ENCODE measurements around the gene ADAMTS2. TPM values are rescaled to one million over a fixed set of nuclear protein-coding genes. Genes with fewer than 3 reads are reported as not detected.

The ADAMTS2 gene
- total and polyA plus RNA-seq, 2 of the 4 experiments (the other 2 are of a cell fraction): 19.0 to 58.8 TPM

DNA sequence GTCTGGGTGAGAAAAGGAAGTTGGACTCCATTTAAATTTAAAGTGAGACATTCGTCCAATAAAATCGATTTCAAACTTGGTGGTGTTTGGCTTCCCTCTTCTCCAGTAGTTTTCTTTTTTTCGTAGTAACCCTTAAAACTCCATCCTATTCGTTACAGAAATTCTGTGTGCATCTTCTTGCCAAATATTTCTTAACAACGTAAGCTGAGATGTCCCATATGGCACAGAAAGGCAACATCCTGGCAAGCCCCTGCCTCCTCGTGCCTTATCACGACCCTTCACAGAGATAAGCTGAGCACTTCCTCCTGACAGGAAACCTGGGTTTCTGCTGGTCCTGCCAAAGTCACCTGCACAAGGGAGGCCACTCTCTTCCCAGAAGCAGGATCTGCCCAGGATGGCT is 11.8 kb upstream of the ADAMTS2 start:
- Histone ChIP-seq H2AK5ac (ENCODE audit: low read depth, low read length) (no peak overlapping the region), H2AFZ (replicated peaks; ENCODE audit: low read length, poor library complexity) (no peak overlapping the region), H4K8ac (ENCODE audit: low read depth in 2 of 2, low read length in 2 of 2) (no peak overlapping the region), H3K18ac (ENCODE audit: low read depth, low read length) (no peak overlapping the region), H4K20me1 (ENCODE audit: insufficient read depth, low read length) (no peaks in the 10 kb centered on the region), H3K4me3 (ENCODE audit: insufficient read depth, low read depth, low read length) (no peak overlapping the region), H3K4me1 (ENCODE audit: control insufficient read depth, insufficient read depth, low read length) (peaks cover 10% of the 10 kb centered on the region; the same call in 1 of the 2 replicates), H3K56ac (ENCODE audit: extremely low read depth, insufficient read depth, low read length) (no peak overlapping the region), H3K27ac (ENCODE audit: insufficient read depth, low read length) (no peak overlapping the region; the same call in 1 of the 2 replicates), H3K4ac (ENCODE audit: low read depth, low read length) (no peak overlapping the region), H3K9me3 (ENCODE audit: control insufficient read depth, insufficient read depth, low read length) (no peaks in the 10 kb centered on the region), H3K14ac (replicated peaks; ENCODE audit: low read depth, low read length) (no peak overlapping the region), H4K91ac (ENCODE audit: insufficient read depth, low read depth, low read length) (no peak overlapping the region), H2BK20ac (ENCODE audit: low read depth, low read length) (no peak overlapping the region), H2BK15ac (ENCODE audit: low read depth, low read length) (no peak overlapping the region), H3K27me3 (ENCODE audit: control insufficient read depth, insufficient read depth, low read length) (no peaks in the 10 kb centered on the region; the same call in 1 of the 2 replicates), H3K9me1 (ENCODE audit: insufficient read depth, low read length) (no peaks in the 10 kb centered on the region), H3K23ac (ENCODE audit: low read depth, low read length) (no peak overlapping the region), H2BK5ac (ENCODE audit: low read depth, low read length, poor library complexity, severe bottlenecking) (no peak overlapping the region), H3K79me1 (ENCODE audit: low read depth in 1 of 2, low read length in 2 of 2) (no peaks in the 10 kb centered on the region), H3K36me3 (ENCODE audit: control insufficient read depth, insufficient read depth, low read length) (no peaks in the 10 kb centered on the region), H4K5ac (ENCODE audit: low read depth, low read length) (no peak overlapping the region), H2BK120ac (ENCODE audit: low read depth, low read length) (no peak overlapping the region), H3K9ac (ENCODE audit: low read depth, low read length) (no peak overlapping the region), H3K4me2 (ENCODE audit: low read depth, low read length) (peak overlapping the region; percentile 22; the same call in 1 of the 2 replicates), H2AK9ac (replicated peaks; ENCODE audit: low read depth, low read length, poor library complexity) (no peak overlapping the region)
- WGBS, 2 experiments (ENCODE audit: extremely low coverage in 2 of 2, insufficient read length in 1 of 2): 7% methylated on average over 5 of the region's 7 CpGs; no CpG with 5 or more reads in 1 of the 2 experiments
- DNase-seq (no peak), ATAC-seq (ENCODE audit: low read depth) (peak; percentile 15; the same call in 1 of the 2 replicates)
- intact Hi-C loops (cut with micrococcal nuclease): no loop called here
- dilution Hi-C loops (cut with HindIII; ENCODE audit: low sequenced_read_pairs, unreplicated experiment): no loop called here
- ChIA-PET CTCF (no interaction called here), POLR2A (ENCODE audit: unreplicated experiment) (no interaction called here)
- BruUV-seq (replicated peaks): no TSS peak
- no peak for TF ChIP-seq RFX5 (IDR thresholded peaks at IDR 0.05; ENCODE audit: low read depth, low read length)
- no peak for TF ChIP-seq MXI1 (IDR thresholded peaks at IDR 0.05; ENCODE audit: borderline replicate concordance, low read depth, low read length)
- TF ChIP-seq, protein P1, sequence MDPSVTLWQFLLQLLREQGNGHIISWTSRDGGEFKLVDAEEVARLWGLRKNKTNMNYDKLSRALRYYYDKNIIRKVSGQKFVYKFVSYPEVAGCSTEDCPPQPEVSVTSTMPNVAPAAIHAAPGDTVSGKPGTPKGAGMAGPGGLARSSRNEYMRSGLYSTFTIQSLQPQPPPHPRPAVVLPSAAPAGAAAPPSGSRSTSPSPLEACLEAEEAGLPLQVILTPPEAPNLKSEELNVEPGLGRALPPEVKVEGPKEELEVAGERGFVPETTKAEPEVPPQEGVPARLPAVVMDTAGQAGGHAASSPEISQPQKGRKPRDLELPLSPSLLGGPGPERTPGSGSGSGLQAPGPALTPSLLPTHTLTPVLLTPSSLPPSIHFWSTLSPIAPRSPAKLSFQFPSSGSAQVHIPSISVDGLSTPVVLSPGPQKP (IDR thresholded peaks at IDR 0.05; ENCODE audit: borderline replicate concordance, low read depth, low read length): no peak
- no peak for TF ChIP-seq POLR2A (IDR thresholded peaks at IDR 0.05; ENCODE audit: low read depth, low read length)
- TF ChIP-seq NFE2L2 (IDR thresholded peaks at IDR 0.05; ENCODE audit: low read depth, low read length): no peak
- TF ChIP-seq, protein P2, sequence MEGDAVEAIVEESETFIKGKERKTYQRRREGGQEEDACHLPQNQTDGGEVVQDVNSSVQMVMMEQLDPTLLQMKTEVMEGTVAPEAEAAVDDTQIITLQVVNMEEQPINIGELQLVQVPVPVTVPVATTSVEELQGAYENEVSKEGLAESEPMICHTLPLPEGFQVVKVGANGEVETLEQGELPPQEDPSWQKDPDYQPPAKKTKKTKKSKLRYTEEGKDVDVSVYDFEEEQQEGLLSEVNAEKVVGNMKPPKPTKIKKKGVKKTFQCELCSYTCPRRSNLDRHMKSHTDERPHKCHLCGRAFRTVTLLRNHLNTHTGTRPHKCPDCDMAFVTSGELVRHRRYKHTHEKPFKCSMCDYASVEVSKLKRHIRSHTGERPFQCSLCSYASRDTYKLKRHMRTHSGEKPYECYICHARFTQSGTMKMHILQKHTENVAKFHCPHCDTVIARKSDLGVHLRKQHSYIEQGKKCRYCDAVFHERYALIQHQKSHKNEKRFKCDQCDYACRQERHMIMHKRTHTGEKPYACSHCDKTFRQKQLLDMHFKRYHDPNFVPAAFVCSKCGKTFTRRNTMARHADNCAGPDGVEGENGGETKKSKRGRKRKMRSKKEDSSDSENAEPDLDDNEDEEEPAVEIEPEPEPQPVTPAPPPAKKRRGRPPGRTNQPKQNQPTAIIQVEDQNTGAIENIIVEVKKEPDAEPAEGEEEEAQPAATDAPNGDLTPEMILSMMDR (conservative IDR thresholded peaks at IDR 0.05; ENCODE audit: low read depth, low read length): no peak
- TF ChIP-seq CEBPB (IDR thresholded peaks at IDR 0.05; ENCODE audit: low read depth, low read length): no peak
- no peak for TF ChIP-seq RCOR1 (IDR thresholded peaks at IDR 0.05; ENCODE audit: insufficient replicate concordance, low read length)
- TF ChIP-seq, protein P3, sequence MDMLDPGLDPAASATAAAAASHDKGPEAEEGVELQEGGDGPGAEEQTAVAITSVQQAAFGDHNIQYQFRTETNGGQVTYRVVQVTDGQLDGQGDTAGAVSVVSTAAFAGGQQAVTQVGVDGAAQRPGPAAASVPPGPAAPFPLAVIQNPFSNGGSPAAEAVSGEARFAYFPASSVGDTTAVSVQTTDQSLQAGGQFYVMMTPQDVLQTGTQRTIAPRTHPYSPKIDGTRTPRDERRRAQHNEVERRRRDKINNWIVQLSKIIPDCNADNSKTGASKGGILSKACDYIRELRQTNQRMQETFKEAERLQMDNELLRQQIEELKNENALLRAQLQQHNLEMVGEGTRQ (IDR thresholded peaks at IDR 0.05; ENCODE audit: low read depth, low read length): no peak
- TF ChIP-seq FOS (IDR thresholded peaks at IDR 0.05; ENCODE audit: low read depth, low read length): no peak
- no peak for TF ChIP-seq BHLHE40 (IDR thresholded peaks at IDR 0.05; ENCODE audit: low read depth, low read length)
- TF ChIP-seq MAZ (IDR thresholded peaks at IDR 0.05; ENCODE audit: borderline replicate concordance, low read depth, low read length): no peak
- TF ChIP-seq MAFK (IDR thresholded peaks at IDR 0.05; ENCODE audit: low read depth, low read length): no peak
- TF ChIP-seq CHD1 (IDR thresholded peaks at IDR 0.05; ENCODE audit: low read depth, low read length): no peak
- in situ Hi-C loops (cut with MboI; ENCODE audit: low sequenced_read_pairs): no loop called here
